Liver (tissue), 3 donors: ENCODE measurements around the gene ZNF484.
"Not testable (repeated sequence)": the region's sequence is repeated elsewhere in the genome, so short reads cannot be mapped to it uniquely, and the experiment has no call there.

Experiments
- ATF3 ChIP-seq: IDR thresholded peaks from 2 replicates; pipeline ENCODE4 v1.6.1; 2016; ENCODE audit warnings: antibody characterized with exemption
- CTCF ChIP-seq: fragments of 150-350 bp; IDR thresholded peaks from 2 replicates; pipeline ENCODE4 v1.5.1; 2017; ENCODE audit warnings: improper control_type of control experiment, low read depth, low read length; ENCODE audit not compliant: missing input control
- EGR1 ChIP-seq, 2 donors: IDR thresholded peaks; 2 replicates each; pipeline ENCODE4 v1.6.1; 2016 to 2018; ENCODE audit warnings: antibody characterized with exemption in 2 of 2, low read depth in 2 of 2
- GABPA ChIP-seq, 2 donors: IDR thresholded peaks in 1 of 2; conservative IDR thresholded peaks in 1 of 2; 2 replicates each; pipeline ENCODE4 v1.6.1; 2016; ENCODE audit warnings: antibody characterized with exemption in 2 of 2, mild to moderate bottlenecking in 1 of 2, moderate library complexity in 1 of 2
- HNF4A ChIP-seq, 2 donors: conservative IDR thresholded peaks; 2 replicates each; pipeline ENCODE4 v1.6.1; 2016; ENCODE audit warnings: antibody characterized with exemption in 2 of 2, mild to moderate bottlenecking in 2 of 2
- JUND ChIP-seq, 2 donors: IDR thresholded peaks; 2 replicates each; pipeline ENCODE4 v1.6.1; 2016; ENCODE audit warnings: antibody characterized with exemption in 2 of 2
- MAX ChIP-seq: IDR thresholded peaks from 2 replicates; pipeline ENCODE4 v1.6.1; 2016; ENCODE audit warnings: antibody characterized with exemption
- REST ChIP-seq: IDR thresholded peaks from 2 replicates; pipeline ENCODE4 v1.6.1; 2016; ENCODE audit warnings: antibody characterized with exemption, mild to moderate bottlenecking
- SP1 ChIP-seq: IDR thresholded peaks from 2 replicates; pipeline ENCODE4 v1.6.1; 2018; ENCODE audit warnings: antibody characterized with exemption, mild to moderate bottlenecking
- TAF1 ChIP-seq: conservative IDR thresholded peaks from 2 replicates; pipeline ENCODE4 v1.6.1; 2016; ENCODE audit warnings: antibody characterized with exemption, mild to moderate bottlenecking
- YY1 ChIP-seq: IDR thresholded peaks from 2 replicates; pipeline ENCODE4 v1.6.1; 2016; ENCODE audit warnings: antibody characterized with exemption, mild to moderate bottlenecking
- ZBTB33 ChIP-seq: IDR thresholded peaks from 2 replicates; pipeline ENCODE4 v1.6.1; 2016; ENCODE audit warnings: antibody characterized with exemption
- donor health status: healthy.
- donor health status: healthy.

GRCh38 chr9:92886846-92887610 lies 9.2 kb upstream of the ZNF484 start:
- not testable (repeated sequence) for TF ChIP-seq ATF3; EGR1 (IDR thresholded peaks at IDR 0.05; ENCODE audit: low read depth in 2 of 2); TAF1; SP1; REST; ZBTB33; CTCF; MAX; GABPA (IDR thresholded peaks at IDR 0.05 in 1 of 2, conservative IDR thresholded peaks at IDR 0.05 in 1 of 2); HNF4A (conservative IDR thresholded peaks at IDR 0.05); JUND (IDR thresholded peaks at IDR 0.05); YY1
